ENCODE results near the gene PRG3.

The PRG3 gene

DNA sequence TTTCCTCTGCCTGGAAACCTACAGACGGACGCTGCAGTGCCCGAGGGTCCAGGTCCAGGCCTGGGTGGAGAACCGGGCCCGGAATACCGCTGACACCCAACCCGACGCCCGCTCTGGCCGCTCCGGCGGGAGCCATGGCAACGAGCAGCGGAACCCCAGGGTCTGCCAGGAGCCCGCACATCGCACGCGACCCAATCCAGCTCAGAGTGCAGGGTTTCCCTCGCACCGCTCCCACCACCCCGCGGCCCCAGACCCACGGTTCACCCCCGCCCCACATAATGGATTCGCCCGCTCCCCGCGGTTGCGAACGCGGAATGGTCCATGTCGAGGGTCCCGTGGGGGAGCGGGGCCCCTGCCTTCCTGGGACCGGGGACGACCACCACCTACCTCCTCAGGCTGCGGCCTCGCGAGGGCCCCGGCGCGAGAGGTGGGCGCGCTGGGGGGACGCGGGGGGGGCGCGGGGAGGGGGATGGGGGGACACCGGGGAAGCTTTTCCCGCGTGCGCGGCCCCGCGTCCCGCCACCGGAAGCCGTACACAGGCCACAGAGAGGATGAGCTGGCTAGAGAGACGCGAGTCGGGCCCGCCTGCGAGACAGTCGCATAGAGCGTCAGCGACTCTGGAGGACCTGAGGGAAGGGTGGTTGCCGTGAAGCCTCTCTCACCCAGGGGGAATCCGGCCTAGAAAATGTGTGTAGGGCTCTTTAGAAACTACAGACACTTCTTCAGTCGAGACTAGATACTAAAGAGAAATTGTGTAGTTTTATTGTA, 45.4 kb downstream of the PRG3 start, which contains the start of gene SSRP1:
TSS of gene SSRP1 (minus strand) at position 550 of the 768 bp plus-strand sequence. CDS start 771 bp downstream, outside the sequence.
- DNase-seq: peak; percentile 88

DNA sequence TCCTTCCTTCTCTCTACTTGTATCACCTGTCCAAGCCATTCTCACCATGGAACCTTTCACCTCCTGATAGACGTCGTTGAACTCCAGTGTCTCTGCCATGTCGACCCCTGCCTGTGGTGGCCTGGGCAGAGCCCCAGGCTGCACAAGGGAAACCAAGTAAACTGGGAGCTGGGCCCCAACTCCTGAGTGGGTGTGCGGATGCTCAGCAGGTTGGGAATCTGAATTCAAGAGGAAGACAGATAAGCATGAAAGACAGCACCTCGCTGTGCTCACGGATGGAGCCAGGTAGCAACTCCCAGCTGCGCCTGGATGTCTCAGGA, 46.0 kb downstream of the PRG3 start:
- no peak for DNase-seq

DNA sequence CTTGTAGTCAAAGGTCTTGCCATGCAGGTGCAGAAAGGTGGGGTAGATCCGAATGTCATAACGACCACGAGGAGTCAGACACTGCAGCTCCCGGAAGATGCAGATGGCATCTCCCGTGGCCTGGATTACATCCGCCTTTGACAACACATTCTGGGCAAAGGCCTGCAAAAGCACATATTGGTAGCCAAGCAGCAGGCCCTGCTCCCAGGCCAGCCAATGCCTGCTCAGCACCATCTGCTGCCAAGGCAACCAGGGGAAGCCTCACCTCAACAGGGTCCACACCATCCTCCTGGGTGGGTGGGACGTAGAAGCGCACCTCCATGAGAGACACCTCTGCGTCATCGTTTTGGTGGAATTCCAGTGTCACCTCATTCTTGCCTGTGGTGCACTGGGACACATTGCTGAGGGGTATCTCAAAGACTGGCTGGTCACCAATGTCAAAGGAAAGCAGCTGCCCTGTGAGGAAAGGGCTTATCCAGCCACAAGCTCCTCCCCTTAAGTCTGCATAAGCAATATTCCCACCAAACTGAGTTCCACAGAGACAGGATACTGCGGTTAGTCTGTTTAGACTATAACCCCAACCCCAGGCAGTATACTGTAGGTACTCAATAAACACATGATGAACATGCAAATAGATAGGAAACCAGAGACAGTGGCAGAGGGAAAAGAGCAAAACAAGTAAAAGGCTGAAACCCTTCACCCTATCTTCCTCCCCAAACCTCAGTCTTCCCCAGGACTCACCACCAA, 48.1 kb downstream of the PRG3 start:
- no peak for DNase-seq

DNA sequence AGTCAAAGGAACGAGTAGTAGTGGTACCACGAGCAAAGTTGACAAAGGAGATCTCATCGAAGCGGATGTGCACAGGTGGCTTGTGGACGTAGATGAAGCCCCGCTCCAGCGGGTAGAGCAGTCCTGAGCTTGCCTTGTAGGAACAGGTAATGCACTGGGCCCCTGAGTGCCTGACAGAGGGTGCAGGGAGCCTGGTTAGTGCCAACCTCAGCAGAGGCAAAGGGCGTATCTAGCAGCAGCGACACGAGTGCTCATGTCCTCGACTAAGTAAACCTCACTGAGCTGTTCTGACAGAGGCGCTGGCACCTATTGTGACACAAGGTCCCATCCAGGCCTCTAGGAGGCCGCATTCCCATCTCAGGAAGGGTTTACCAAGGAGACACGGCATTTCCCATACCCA, 49.2 kb downstream of the PRG3 start:
- no peak for DNase-seq

DNA sequence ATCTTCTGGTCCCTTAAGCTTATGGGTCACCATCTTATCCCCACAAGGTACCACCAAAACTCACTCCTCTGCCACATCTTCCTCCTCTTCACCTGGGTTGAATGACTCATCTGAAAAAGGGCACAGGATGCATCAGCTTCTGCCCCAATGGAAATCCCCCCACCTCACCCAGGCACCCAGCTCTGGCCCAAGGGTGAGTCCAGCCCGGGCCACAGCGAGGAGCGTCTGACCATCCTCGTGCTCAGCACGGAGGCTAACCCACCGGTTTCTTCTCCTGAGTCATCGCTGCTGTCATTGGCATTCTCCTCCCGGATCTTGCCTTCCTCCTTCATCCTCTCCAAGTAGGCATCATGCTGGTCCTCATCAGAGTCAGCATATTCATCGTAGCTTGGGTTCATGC, 50.9 kb downstream of the PRG3 start:
- no peak for DNase-seq

DNA sequence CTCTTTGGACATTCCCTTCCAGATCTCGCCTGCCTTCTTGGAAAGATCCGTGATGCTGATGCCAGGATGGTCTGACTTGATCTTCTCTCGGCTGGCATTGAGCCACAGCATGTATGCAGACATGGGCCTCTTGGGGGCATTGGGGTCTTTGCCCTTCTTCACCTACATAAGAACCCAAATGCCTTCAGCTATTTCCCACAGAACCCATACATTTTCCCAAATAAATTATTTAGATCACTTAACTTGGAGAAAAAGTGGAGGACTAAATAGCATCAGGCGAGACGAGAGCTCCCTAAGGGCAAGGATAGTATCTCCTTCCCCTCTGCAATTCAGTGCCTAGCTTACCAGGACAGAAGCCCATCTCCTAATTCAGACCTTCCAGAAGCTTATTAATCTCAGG, 53.2 kb downstream of the PRG3 start:
- DNase-seq: no peak

Measured in activated naive CD4-positive, alpha-beta T cell treated with anti-CD3 and anti-CD28 coated beads, Interleukin-2, amount 50 U/mL, for 16 hours (primary cell).